ENCODE results near the gene PRKCA.
"Not testable (repeated sequence)": the region's sequence is repeated elsewhere in the genome, so short reads cannot be mapped to it uniquely, and the experiment has no call there.

The PRKCA gene

GRCh38 chr17:66301864-66302741 is at the start of gene PRKCA:
TSS of gene PRKCA (plus strand) at chr17:66302613.
- H3K27me3 Mint-ChIP-seq: no peaks in the 10 kb centered on the region
- peak within 1 kb of the TSS; percentile 96 for H3K27ac Mint-ChIP-seq
- peaks cover 53% of the 10 kb centered on the region for H3K4me1 Mint-ChIP-seq (ENCODE audit: low read depth)
- no peaks in the 10 kb centered on the region for H3K9me3 Mint-ChIP-seq
- peaks cover 41% of the 10 kb centered on the region for H3K36me3 Mint-ChIP-seq (ENCODE audit: low read depth)
- peak; percentile 84 for DNase-seq
- H3K4me3 Mint-ChIP-seq: peak within 1 kb of the TSS; percentile 99

GRCh38 chr17:66253458-66253857 is 49.0 kb upstream of the PRKCA start:
- peaks cover 20% of the 10 kb centered on the region for H3K4me1 Mint-ChIP-seq (ENCODE audit: low read depth)
- not testable (repeated sequence) for H3K4me3 Mint-ChIP-seq; H3K27me3 Mint-ChIP-seq; DNase-seq; H3K9me3 Mint-ChIP-seq; H3K36me3 Mint-ChIP-seq (ENCODE audit: low read depth)
- H3K27ac Mint-ChIP-seq: peak overlapping the region; percentile 49

GRCh38 chr17:66255112-66255511 is 47.3 kb upstream of the PRKCA start:
- peak overlapping the region; percentile 85 for H3K27ac Mint-ChIP-seq
- H3K4me1 Mint-ChIP-seq (ENCODE audit: low read depth): peaks cover 20% of the 10 kb centered on the region
- no peak for DNase-seq
- H3K4me3 Mint-ChIP-seq: peak overlapping the region; percentile 45
- no peaks in the 10 kb centered on the region for H3K27me3 Mint-ChIP-seq
- H3K36me3 Mint-ChIP-seq (ENCODE audit: low read depth): no peaks in the 10 kb centered on the region
- no peaks in the 10 kb centered on the region for H3K9me3 Mint-ChIP-seq

GRCh38 chr17:66255527-66255971 is 46.9 kb upstream of the PRKCA start:
- Mint-ChIP-seq H3K4me1 (ENCODE audit: low read depth) (peaks cover 20% of the 10 kb centered on the region), H3K9me3 (no peaks in the 10 kb centered on the region), H3K4me3 (peak overlapping the region; percentile 45), H3K27ac (peak overlapping the region; percentile 85), H3K36me3 (ENCODE audit: low read depth) (no peaks in the 10 kb centered on the region), H3K27me3 (no peaks in the 10 kb centered on the region)
- DNase-seq: no peak

GRCh38 chr17:66260275-66260674 is 42.1 kb upstream of the PRKCA start:
- no peak for DNase-seq
- Mint-ChIP-seq H3K4me3 (no peak overlapping the region), H3K36me3 (ENCODE audit: low read depth) (no peaks in the 10 kb centered on the region), H3K27me3 (no peaks in the 10 kb centered on the region), H3K4me1 (ENCODE audit: low read depth) (peaks cover 20% of the 10 kb centered on the region), H3K27ac (no peak overlapping the region), H3K9me3 (peaks cover 3% of the 10 kb centered on the region)

GRCh38 chr17:66260688-66261087 is 41.7 kb upstream of the PRKCA start:
- DNase-seq: no peak
- H3K27ac Mint-ChIP-seq: no peak overlapping the region
- H3K36me3 Mint-ChIP-seq (ENCODE audit: low read depth): no peaks in the 10 kb centered on the region
- H3K4me1 Mint-ChIP-seq (ENCODE audit: low read depth): peaks cover 16% of the 10 kb centered on the region
- H3K9me3 Mint-ChIP-seq: peaks cover 3% of the 10 kb centered on the region
- H3K4me3 Mint-ChIP-seq: no peak overlapping the region
- H3K27me3 Mint-ChIP-seq: no peaks in the 10 kb centered on the region

- H3K4me1 Mint-ChIP-seq (ENCODE audit: low read depth): peaks cover 9% of the 10 kb centered on the region
- H3K27me3 Mint-ChIP-seq: no peaks in the 10 kb centered on the region
- H3K9me3 Mint-ChIP-seq: peaks cover 3% of the 10 kb centered on the region
- no peaks in the 10 kb centered on the region for H3K36me3 Mint-ChIP-seq (ENCODE audit: low read depth)
- no peak overlapping the region for H3K27ac Mint-ChIP-seq
- no peak overlapping the region for H3K4me3 Mint-ChIP-seq
- DNase-seq: no peak
These were observed 39.6 kb upstream of the PRKCA start for GRCh38 chr17:66262767-66263166.

- DNase-seq: no peak
- Mint-ChIP-seq H3K4me1 (ENCODE audit: low read depth) (peaks cover 11% of the 10 kb centered on the region), H3K9me3 (peaks cover 3% of the 10 kb centered on the region), H3K27ac (no peak overlapping the region), H3K36me3 (ENCODE audit: low read depth) (no peaks in the 10 kb centered on the region), H3K4me3 (no peak overlapping the region), H3K27me3 (no peaks in the 10 kb centered on the region)
These were observed 37.7 kb upstream of the PRKCA start for GRCh38 chr17:66264696-66265095.

GRCh38 chr17:66268247-66268927 is 34.0 kb upstream of the PRKCA start:
- Mint-ChIP-seq H3K27ac (no peak overlapping the region), H3K27me3 (no peaks in the 10 kb centered on the region), H3K4me1 (ENCODE audit: low read depth) (peaks cover 7% of the 10 kb centered on the region), H3K9me3 (peaks cover 3% of the 10 kb centered on the region), H3K36me3 (ENCODE audit: low read depth) (no peaks in the 10 kb centered on the region), H3K4me3 (no peak overlapping the region)
- no peak for DNase-seq

- no peak overlapping the region for H3K27ac Mint-ChIP-seq
These were observed 32.3 kb upstream of the PRKCA start for GRCh38 chr17:66270106-66270505.

GRCh38 chr17:66271512-66271911 is 30.9 kb upstream of the PRKCA start:
- H3K4me1 Mint-ChIP-seq (ENCODE audit: low read depth): peaks cover 2% of the 10 kb centered on the region
- DNase-seq: no peak
- no peaks in the 10 kb centered on the region for H3K36me3 Mint-ChIP-seq (ENCODE audit: low read depth)
- H3K9me3 Mint-ChIP-seq: no peaks in the 10 kb centered on the region
- no peak overlapping the region for H3K27ac Mint-ChIP-seq
- H3K27me3 Mint-ChIP-seq: no peaks in the 10 kb centered on the region
- H3K4me3 Mint-ChIP-seq: no peak overlapping the region

More at GRCh38 chr17:66270106-66270505, 32.3 kb upstream of the PRKCA start:
- H3K36me3 Mint-ChIP-seq (ENCODE audit: low read depth): no peaks in the 10 kb centered on the region
- peaks cover 2% of the 10 kb centered on the region for H3K4me1 Mint-ChIP-seq (ENCODE audit: low read depth)
- H3K4me3 Mint-ChIP-seq: no peak overlapping the region
- no peak for DNase-seq
- no peaks in the 10 kb centered on the region for H3K9me3 Mint-ChIP-seq
- no peaks in the 10 kb centered on the region for H3K27me3 Mint-ChIP-seq

GRCh38 chr17:66272811-66273585 is 29.4 kb upstream of the PRKCA start:
- no peak for DNase-seq
- Mint-ChIP-seq H3K9me3 (no peaks in the 10 kb centered on the region), H3K4me3 (no peak overlapping the region), H3K27me3 (no peaks in the 10 kb centered on the region), H3K36me3 (ENCODE audit: low read depth) (no peaks in the 10 kb centered on the region), H3K27ac (no peak overlapping the region), H3K4me1 (ENCODE audit: low read depth) (peaks cover 2% of the 10 kb centered on the region)

GRCh38 chr17:66273586-66273848 is 28.9 kb upstream of the PRKCA start:
- H3K27me3 Mint-ChIP-seq: no peaks in the 10 kb centered on the region
- no peaks in the 10 kb centered on the region for H3K9me3 Mint-ChIP-seq
- DNase-seq: no peak
- peaks cover under 1% of the 10 kb centered on the region for H3K4me1 Mint-ChIP-seq (ENCODE audit: low read depth)
- no peak overlapping the region for H3K27ac Mint-ChIP-seq
- H3K4me3 Mint-ChIP-seq: no peak overlapping the region
- no peaks in the 10 kb centered on the region for H3K36me3 Mint-ChIP-seq (ENCODE audit: low read depth)

GRCh38 chr17:66275651-66276050 is 26.8 kb upstream of the PRKCA start:
- no peak overlapping the region for H3K27ac Mint-ChIP-seq
- no peaks in the 10 kb centered on the region for H3K4me1 Mint-ChIP-seq (ENCODE audit: low read depth)
- H3K4me3 Mint-ChIP-seq: no peak overlapping the region
- DNase-seq: no peak
- H3K36me3 Mint-ChIP-seq (ENCODE audit: low read depth): no peaks in the 10 kb centered on the region
- H3K27me3 Mint-ChIP-seq: no peaks in the 10 kb centered on the region
- H3K9me3 Mint-ChIP-seq: no peaks in the 10 kb centered on the region

Measured in activated T-cell treated with anti-CD3 and anti-CD28 coated beads, Interleukin-2, amount 50 U/mL, for 24 hours (primary cell).